GM12878 (cell line): Measurements from ENCODE around the gene PCLAF. TPM values are rescaled to one million over a fixed set of nuclear protein-coding genes. Genes with fewer than 3 reads are reported as not detected.

Experiments used
- ATAC-seq: fragments of 200-7000 bp; cut with Tn5 transposase; 3 replicates; pipeline ENCODE4 v1.9.1; 2020; ENCODE audit warnings: mild to moderate bottlenecking, moderate library complexity
- BruUV-seq: library from RNA; stranded (reverse); fragments of 400-500 nt; replicated peaks from 2 replicates; lab custom pipeline; 2021; lab: Mats Ljungman, UMichigan
- CTCF ChIA-PET: fragments of 300-600 bp; sonication (Branson Sonifier 250); formaldehyde crosslinking; extraction: SDS; loops from one replicate; lab custom pipeline; 2021; ENCODE audit warnings: inconsistent platforms; lab: Yijun Ruan, JAX
- POLR2A ChIA-PET: fragments of 350-600 bp; formaldehyde crosslinking; extraction: SDS; loops from one replicate; lab custom pipeline; 2021; ENCODE audit warnings: inconsistent platforms; lab: Charles Lee
- RAD21 ChIA-PET: fragments of 300-600 bp; sonication (Branson Sonifier 250); formaldehyde crosslinking; loops from one replicate; lab custom pipeline; 2023; ENCODE audit warnings: antibody characterized with exemption; ENCODE audit not compliant: unreplicated experiment; lab: Charles Lee
- SMC1A ChIA-PET: fragments of 300-600 bp; sonication (Branson Sonifier 250); formaldehyde crosslinking; loops from one replicate; lab custom pipeline; 2023; ENCODE audit not compliant: unreplicated experiment, uncharacterized antibody; lab: Charles Lee
- DNase-seq: peaks from one replicate; pipeline ENCODE4 v3.0.0-alpha.2; 2011; ENCODE audit warnings: low read depth, low spot score
- FAIRE-seq: peaks from 3 replicates; lab custom pipeline; 2011; peaks lifted over from hg19 to GRCh38; lab: Jason Lieb, UNC
- H2AFZ ChIP-seq: 2 replicates; pipeline ENCODE4 v1.6.0; 2011; ENCODE audit warnings: low read depth, low read length, control low read depth; ENCODE audit not compliant: control insufficient read depth
- H3K27ac ChIP-seq: 2 replicates; pipeline ENCODE4 v1.5.1; 2011; ENCODE audit warnings: control low read depth; ENCODE audit not compliant: control insufficient read depth, insufficient read depth
- H3K27me3 ChIP-seq, 2 experiments: replicated peaks in 1 of 2; 2 replicates each; pipeline versions ENCODE4 v1.6.0 to v1.6.1; 2011; ENCODE audit warnings: low read length in 1 of 2; ENCODE audit not compliant: control insufficient read depth in 2 of 2, insufficient read depth in 2 of 2
- H3K36me3 ChIP-seq, 2 experiments: 2 replicates each; pipeline ENCODE4 v1.5.1; 2011; ENCODE audit warnings: low read length in 1 of 2; ENCODE audit not compliant: control insufficient read depth in 2 of 2, insufficient read depth in 2 of 2
- H3K4me1 ChIP-seq: 2 replicates; pipeline ENCODE4 v1.6.1; 2011; ENCODE audit warnings: mild to moderate bottlenecking, low read length, moderate library complexity, mixed read lengths; ENCODE audit not compliant: control insufficient read depth, insufficient read depth
- H3K4me2 ChIP-seq: 2 replicates; pipeline ENCODE4 v1.6.0; 2011; ENCODE audit warnings: control low read depth; ENCODE audit not compliant: control insufficient read depth, insufficient read depth
- H3K4me3 ChIP-seq: fragments of 200-600 bp; sonication (generic); 2 replicates; pipeline ENCODE4 v1.5.1; 2016
- H3K79me2 ChIP-seq: 2 replicates; pipeline ENCODE4 v1.6.0; 2011; ENCODE audit warnings: low read length; ENCODE audit not compliant: control insufficient read depth, insufficient read depth
- H3K9ac ChIP-seq: 2 replicates; pipeline ENCODE4 v1.8.0; 2011; ENCODE audit warnings: low read length, control low read depth, mixed read lengths; ENCODE audit not compliant: control insufficient read depth, insufficient read depth
- H3K9me3 ChIP-seq: replicated peaks from 3 replicates; pipeline ENCODE4 v1.5.1; 2011; ENCODE audit warnings: mild to moderate bottlenecking, low read length; ENCODE audit not compliant: control insufficient read depth, insufficient read depth
- H4K20me1 ChIP-seq: 2 replicates; pipeline ENCODE4 v1.6.0; 2011; ENCODE audit not compliant: control insufficient read depth, insufficient read depth
- CBX5 ChIP-seq: sonication (generic); IDR thresholded peaks from 2 replicates; pipeline ENCODE4 v1.6.1; 2016; ENCODE audit warnings: low read depth, moderate library complexity, mild to moderate bottlenecking, inconsistent platforms
- MTA2 ChIP-seq: fragments of 450-650 bp; IDR thresholded peaks from 2 replicates; pipeline ENCODE4 v1.6.1; 2016; ENCODE audit warnings: low read depth, mild to moderate bottlenecking, moderate library complexity
- POLR2A ChIP-seq: IDR thresholded peaks from 2 replicates; pipeline ENCODE4 v1.6.1; 2011; ENCODE audit warnings: low read depth, mild to moderate bottlenecking, low read length
- WGBS: methylation state at CpG from one replicate; pipeline ENCODE4 v1.1.6; 2016; ENCODE audit warnings: low lambda C conversion rate; ENCODE audit not compliant: insufficient replicate concordance, insufficient coverage; ENCODE audit errors: missing lambda C conversion rate; 5-methylcytosine and 5-hydroxymethylcytosine counted together
- in situ Hi-C: fragments of 300-500 bp; cut with MboI; formaldehyde crosslinking; loops from 9 replicates; pipeline ENCODE4 v1.14.3; 2018; ENCODE audit warnings: mixed read lengths
- intact Hi-C: fragments of 100-400 bp; cut with micrococcal nuclease; formaldehyde crosslinking; loops from one replicate; pipeline ENCODE4 v1.14.2; 2022; ENCODE audit not compliant: unreplicated experiment
- polyA plus RNA-seq, 11 experiments: library from polyadenylated mRNA; depleted of rRNA in 4 of 11; unstranded in 6 of 11; stranded (reverse) in 5 of 11; fragments of >200 nt; fragmentation: Nextera tagmentation in 4 of 11; fragmentation: Illumina TruSeq in 1 of 11; extraction: Ambion mirVana in 4 of 11; extraction: Trizol in 1 of 11; gene quantifications; 1 replicate in 1 of 11; 2 replicates in 10 of 11; pipeline versions ENCODE4 v1.2.1 to v1.2.3, GENCODE V29; 2011 to 2016; ENCODE audit warnings: inconsistent platforms in 2 of 11, missing spikeins in 2 of 11, low read depth in 1 of 11
- total RNA-seq, 4 experiments: library from RNA; depleted of rRNA in 3 of 4; stranded (reverse); fragments of >200 nt in 3 of 4; fragmentation: Illumina TruSeq in 1 of 4; extraction: Trizol in 1 of 4; gene quantifications; 2 replicates each; pipeline versions ENCODE4 v1.2.1 to v1.2.3, GENCODE V29; 2013 to 2021
- TF ChIP-seq, protein P1 (sequence below): IDR thresholded peaks from 2 replicates; pipeline ENCODE4 v1.6.1; 2011; ENCODE audit warnings: low read depth, low read length, improper control_type of control experiment, borderline replicate concordance
- TF ChIP-seq, protein P2 (sequence below): IDR thresholded peaks from 2 replicates; pipeline ENCODE4 v1.6.1; 2012; ENCODE audit warnings: improper control_type of control experiment, low read depth, low read length; ENCODE audit not compliant: insufficient replicate concordance
- TF ChIP-seq, protein P3 (sequence below): fragments of 450-650 bp; IDR thresholded peaks from 2 replicates; pipeline ENCODE4 v1.6.1; 2017; ENCODE audit warnings: mild to moderate bottlenecking
- TF ChIP-seq, protein P4 (sequence below): fragments of 450-650 bp; IDR thresholded peaks from 2 replicates; pipeline ENCODE4 v1.6.1; 2018; ENCODE audit warnings: mild to moderate bottlenecking, low read depth, moderate library complexity; ENCODE audit not compliant: partially characterized antibody

The PCLAF gene
- total and polyA plus RNA-seq, 10 of the 15 experiments (the other 5 are each of a cell fraction or from before 2014, with no cell fraction given), result 79.0 to 627 (median 343) TPM

DNA sequence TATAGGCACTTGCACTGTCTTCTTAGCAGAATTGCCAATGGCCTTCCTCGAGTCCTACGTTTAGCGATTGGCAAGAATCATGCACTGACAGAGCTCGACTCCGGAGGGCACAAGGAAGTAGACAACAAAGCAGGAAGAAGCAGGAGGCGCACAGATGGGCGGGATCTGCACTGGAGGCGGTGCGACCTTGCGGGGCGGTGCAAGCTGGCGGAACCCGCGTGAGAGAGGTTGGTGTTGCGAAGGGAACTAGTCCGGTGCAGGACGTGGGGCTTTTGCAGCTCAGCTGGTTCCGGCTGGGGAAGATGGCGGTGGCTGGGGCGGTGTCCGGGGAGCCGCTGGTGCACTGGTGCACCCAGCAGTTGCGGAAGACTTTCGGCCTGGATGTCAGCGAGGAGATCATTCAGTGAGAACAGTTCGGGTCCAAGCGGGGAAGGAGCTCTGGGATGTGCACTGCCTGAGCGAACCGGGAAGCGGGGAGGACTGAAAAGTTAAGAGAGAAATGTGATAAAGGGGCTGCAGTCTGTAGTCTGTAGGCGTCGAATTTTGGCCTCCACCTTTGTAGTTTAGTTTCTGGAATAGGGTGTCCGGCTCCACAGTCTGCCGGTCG, 6.4 kb upstream of the PCLAF start, which contains the start of gene TRIP4 (continued):
- TF ChIP-seq, protein P1, sequence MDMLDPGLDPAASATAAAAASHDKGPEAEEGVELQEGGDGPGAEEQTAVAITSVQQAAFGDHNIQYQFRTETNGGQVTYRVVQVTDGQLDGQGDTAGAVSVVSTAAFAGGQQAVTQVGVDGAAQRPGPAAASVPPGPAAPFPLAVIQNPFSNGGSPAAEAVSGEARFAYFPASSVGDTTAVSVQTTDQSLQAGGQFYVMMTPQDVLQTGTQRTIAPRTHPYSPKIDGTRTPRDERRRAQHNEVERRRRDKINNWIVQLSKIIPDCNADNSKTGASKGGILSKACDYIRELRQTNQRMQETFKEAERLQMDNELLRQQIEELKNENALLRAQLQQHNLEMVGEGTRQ, result peak; percentile 16; the same call in 1 of the 2 replicates
- TF ChIP-seq CBX5, result 0 out of 2 replicates have a peak, but pooled peaks have one; percentile 77

DNA sequence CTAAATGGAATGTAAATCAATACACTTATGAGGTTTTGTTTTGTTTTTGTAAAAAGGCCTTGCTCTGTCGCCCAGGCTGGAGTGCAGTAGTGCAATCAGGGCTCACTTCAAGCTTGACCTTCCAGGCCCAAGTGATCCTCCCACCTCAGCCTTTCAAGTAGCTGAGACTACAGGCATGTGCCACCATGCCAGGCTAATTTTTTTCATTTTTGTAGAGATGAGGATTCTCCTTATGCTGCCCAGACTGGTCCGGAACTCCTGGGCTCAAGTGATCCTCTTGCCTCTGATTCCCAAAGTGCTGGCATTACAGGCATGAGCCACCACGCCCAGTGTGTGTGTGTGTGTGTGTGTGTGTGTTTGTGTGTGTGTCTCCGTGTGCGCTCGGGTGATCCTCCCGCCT, 5.0 kb upstream of the PCLAF start:
- peaks cover 15% of the 10 kb centered on the region for H3K79me2 ChIP-seq
- H3K27ac ChIP-seq, result no peak overlapping the region
- FAIRE-seq (no peak), ATAC-seq (no peak), DNase-seq (no peak)
- no peaks in the 10 kb centered on the region; the same call in 2 of the 3 replicates for H3K9me3 ChIP-seq
- 94% methylated on average over 7 of the region's 7 CpGs for WGBS
- CTCF ChIA-PET, result no interaction called here
- H3K4me2 ChIP-seq, result no peak overlapping the region
- no peaks in the 10 kb centered on the region for H3K4me1 ChIP-seq
- POLR2A ChIA-PET, result interaction anchor here (1.3 to 1.9 kb wide), 2 partner anchors 74 to 154 kb away, joined by 3 to 4 read pairs; partner anchors contain the start of gene ZNF609
- no peak overlapping the region for H3K9ac ChIP-seq
- intact Hi-C loops, result loop anchor here (5.0 to 10.0 kb wide), 3 partner anchors 76 to 291 kb away; partner anchors contain the start of genes CIAO2A, SNX1 and ZNF609
- H3K27me3 ChIP-seq, result no peaks in the 10 kb centered on the region
- SMC1A ChIA-PET, result interaction anchor here (1.1 to 2.5 kb wide), 4 partner anchors 9 to 279 kb away, joined by 3 to 14 read pairs (median 4); no protein-coding TSS in a partner anchor
- RAD21 ChIA-PET, result no interaction called here
- no peaks in the 10 kb centered on the region for H4K20me1 ChIP-seq
- no peak overlapping the region for H2AFZ ChIP-seq
- no peak overlapping the region for H3K4me3 ChIP-seq
- H3K36me3 ChIP-seq, result no peaks in the 10 kb centered on the region
- BruUV-seq, result no TSS peak
- in situ Hi-C loops, result no loop called here
- TF ChIP-seq MTA2 (no peak), POLR2A (no peak)
- TF ChIP-seq, protein P2, sequence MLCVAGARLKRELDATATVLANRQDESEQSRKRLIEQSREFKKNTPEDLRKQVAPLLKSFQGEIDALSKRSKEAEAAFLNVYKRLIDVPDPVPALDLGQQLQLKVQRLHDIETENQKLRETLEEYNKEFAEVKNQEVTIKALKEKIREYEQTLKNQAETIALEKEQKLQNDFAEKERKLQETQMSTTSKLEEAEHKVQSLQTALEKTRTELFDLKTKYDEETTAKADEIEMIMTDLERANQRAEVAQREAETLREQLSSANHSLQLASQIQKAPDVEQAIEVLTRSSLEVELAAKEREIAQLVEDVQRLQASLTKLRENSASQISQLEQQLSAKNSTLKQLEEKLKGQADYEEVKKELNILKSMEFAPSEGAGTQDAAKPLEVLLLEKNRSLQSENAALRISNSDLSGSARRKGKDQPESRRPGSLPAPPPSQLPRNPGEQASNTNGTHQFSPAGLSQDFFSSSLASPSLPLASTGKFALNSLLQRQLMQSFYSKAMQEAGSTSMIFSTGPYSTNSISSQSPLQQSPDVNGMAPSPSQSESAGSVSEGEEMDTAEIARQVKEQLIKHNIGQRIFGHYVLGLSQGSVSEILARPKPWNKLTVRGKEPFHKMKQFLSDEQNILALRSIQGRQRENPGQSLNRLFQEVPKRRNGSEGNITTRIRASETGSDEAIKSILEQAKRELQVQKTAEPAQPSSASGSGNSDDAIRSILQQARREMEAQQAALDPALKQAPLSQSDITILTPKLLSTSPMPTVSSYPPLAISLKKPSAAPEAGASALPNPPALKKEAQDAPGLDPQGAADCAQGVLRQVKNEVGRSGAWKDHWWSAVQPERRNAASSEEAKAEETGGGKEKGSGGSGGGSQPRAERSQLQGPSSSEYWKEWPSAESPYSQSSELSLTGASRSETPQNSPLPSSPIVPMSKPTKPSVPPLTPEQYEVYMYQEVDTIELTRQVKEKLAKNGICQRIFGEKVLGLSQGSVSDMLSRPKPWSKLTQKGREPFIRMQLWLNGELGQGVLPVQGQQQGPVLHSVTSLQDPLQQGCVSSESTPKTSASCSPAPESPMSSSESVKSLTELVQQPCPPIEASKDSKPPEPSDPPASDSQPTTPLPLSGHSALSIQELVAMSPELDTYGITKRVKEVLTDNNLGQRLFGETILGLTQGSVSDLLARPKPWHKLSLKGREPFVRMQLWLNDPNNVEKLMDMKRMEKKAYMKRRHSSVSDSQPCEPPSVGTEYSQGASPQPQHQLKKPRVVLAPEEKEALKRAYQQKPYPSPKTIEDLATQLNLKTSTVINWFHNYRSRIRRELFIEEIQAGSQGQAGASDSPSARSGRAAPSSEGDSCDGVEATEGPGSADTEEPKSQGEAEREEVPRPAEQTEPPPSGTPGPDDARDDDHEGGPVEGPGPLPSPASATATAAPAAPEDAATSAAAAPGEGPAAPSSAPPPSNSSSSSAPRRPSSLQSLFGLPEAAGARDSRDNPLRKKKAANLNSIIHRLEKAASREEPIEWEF, result no peak
- TF ChIP-seq, protein P3, sequence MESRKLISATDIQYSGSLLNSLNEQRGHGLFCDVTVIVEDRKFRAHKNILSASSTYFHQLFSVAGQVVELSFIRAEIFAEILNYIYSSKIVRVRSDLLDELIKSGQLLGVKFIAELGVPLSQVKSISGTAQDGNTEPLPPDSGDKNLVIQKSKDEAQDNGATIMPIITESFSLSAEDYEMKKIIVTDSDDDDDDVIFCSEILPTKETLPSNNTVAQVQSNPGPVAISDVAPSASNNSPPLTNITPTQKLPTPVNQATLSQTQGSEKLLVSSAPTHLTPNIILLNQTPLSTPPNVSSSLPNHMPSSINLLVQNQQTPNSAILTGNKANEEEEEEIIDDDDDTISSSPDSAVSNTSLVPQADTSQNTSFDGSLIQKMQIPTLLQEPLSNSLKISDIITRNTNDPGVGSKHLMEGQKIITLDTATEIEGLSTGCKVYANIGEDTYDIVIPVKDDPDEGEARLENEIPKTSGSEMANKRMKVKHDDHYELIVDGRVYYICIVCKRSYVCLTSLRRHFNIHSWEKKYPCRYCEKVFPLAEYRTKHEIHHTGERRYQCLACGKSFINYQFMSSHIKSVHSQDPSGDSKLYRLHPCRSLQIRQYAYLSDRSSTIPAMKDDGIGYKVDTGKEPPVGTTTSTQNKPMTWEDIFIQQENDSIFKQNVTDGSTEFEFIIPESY, result no peak
- TF ChIP-seq, protein P4, sequence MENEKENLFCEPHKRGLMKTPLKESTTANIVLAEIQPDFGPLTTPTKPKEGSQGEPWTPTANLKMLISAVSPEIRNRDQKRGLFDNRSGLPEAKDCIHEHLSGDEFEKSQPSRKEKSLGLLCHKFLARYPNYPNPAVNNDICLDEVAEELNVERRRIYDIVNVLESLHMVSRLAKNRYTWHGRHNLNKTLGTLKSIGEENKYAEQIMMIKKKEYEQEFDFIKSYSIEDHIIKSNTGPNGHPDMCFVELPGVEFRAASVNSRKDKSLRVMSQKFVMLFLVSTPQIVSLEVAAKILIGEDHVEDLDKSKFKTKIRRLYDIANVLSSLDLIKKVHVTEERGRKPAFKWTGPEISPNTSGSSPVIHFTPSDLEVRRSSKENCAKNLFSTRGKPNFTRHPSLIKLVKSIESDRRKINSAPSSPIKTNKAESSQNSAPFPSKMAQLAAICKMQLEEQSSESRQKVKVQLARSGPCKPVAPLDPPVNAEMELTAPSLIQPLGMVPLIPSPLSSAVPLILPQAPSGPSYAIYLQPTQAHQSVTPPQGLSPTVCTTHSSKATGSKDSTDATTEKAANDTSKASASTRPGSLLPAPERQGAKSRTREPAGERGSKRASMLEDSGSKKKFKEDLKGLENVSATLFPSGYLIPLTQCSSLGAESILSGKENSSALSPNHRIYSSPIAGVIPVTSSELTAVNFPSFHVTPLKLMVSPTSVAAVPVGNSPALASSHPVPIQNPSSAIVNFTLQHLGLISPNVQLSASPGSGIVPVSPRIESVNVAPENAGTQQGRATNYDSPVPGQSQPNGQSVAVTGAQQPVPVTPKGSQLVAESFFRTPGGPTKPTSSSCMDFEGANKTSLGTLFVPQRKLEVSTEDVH, result no peak
